ENCODE data around the gene TVP23B. TPM values are rescaled to one million over a fixed set of nuclear protein-coding genes. Genes with fewer than 3 reads are reported as not detected.
A peak's percentile ranks its signal among the peaks of the same experiment; 100 is the strongest.
"Not testable (repeated sequence)": the region's sequence is repeated elsewhere in the genome, so short reads cannot be mapped to it uniquely, and the experiment has no call there.

The TVP23B gene
- total and polyA plus RNA-seq, 2 of the 13 experiments (the other 11 are each of a cell fraction or from before 2014, with no cell fraction given), result 45.1 to 66.5 TPM

DNA sequence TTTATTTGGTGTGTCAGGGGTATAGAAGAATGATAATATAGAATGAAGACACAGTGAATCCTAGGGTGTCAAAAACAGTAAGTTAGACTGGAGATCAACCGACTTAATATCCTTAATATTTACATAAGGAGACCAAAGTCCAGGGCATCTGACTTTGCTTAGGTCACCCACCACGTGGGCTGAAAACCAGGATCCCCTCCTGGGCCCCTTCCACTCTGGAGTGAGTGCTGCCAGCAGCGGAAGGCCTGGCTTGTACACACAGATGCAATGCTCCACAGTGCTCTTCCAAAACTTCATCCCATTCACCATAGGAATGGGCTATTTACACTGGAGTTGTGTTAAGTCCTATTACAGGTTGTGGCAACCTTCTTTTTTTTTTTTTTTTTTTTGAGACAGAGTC, 34.4 kb upstream of the TVP23B start (continued):
- TF ChIP-seq, protein P1, sequence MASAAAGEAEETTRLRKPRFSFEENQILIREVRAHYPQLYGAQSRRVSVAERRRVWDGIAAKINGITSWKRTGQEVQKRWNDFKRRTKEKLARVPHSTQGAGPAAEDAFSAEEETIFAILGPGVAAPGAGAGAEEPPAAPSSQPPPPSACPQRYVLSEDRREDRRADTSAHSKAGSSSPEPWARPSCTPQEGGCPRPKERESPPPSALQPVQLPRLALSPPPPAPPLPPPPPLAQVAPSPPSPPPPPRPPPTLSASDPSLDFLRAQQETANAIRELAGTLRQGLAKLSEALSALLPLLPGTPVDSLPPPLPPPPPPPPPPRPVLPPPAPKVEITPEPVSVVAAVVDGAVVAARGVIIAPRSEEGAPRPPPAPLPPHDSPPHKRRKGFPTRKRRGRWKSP (CRISPR knock-in tag; IDR thresholded peaks at IDR 0.05), result 0 out of 2 replicates have a peak, but pooled peaks have one; percentile 28
- TF ChIP-seq RXRB (CRISPR knock-in tag; IDR thresholded peaks at IDR 0.05; ENCODE audit: borderline replicate concordance) (peak; percentile 46; the same call in 1 of the 2 replicates), FOSL2 (CRISPR knock-in tag; IDR thresholded peaks at IDR 0.05) (peak; percentile 52), GABPA (CRISPR knock-in tag; IDR thresholded peaks at IDR 0.05; ENCODE audit: low read depth) (0 out of 2 replicates have a peak, but pooled peaks have one; percentile 49), ZNF644 (CRISPR knock-in tag; IDR thresholded peaks at IDR 0.05; ENCODE audit: low read depth) (0 out of 2 replicates have a peak, but pooled peaks have one; percentile 16), ZNF687 (CRISPR knock-in tag; IDR thresholded peaks at IDR 0.05) (peak; percentile 34; the same call in 1 of the 2 replicates), HMG20A (CRISPR knock-in tag; IDR thresholded peaks at IDR 0.05; ENCODE audit: borderline replicate concordance) (peak; percentile 46; the same call in 1 of the 2 replicates), KDM6A (CRISPR knock-in tag; IDR thresholded peaks at IDR 0.05; ENCODE audit: low read depth) (peak; percentile 69), ZBTB26 (CRISPR knock-in tag; IDR thresholded peaks at IDR 0.05; ENCODE audit: borderline replicate concordance) (0 out of 2 replicates have a peak, but pooled peaks have one; percentile 27), FOXP1 (CRISPR knock-in tag; IDR thresholded peaks at IDR 0.05) (peak; percentile 28; the same call in 1 of the 2 replicates), ELF3 (CRISPR knock-in tag; IDR thresholded peaks at IDR 0.05) (0 out of 2 replicates have a peak, but pooled peaks have one; percentile 18), ZFX (CRISPR knock-in tag; IDR thresholded peaks at IDR 0.05; ENCODE audit: low read depth) (peak; percentile 76)
- TF ChIP-seq GABPA (IDR thresholded peaks at IDR 0.05; ENCODE audit: low read depth, low read length); FOXP1 (IDR thresholded peaks at IDR 0.05): not testable (repeated sequence)
- TF ChIP-seq, protein P2, sequence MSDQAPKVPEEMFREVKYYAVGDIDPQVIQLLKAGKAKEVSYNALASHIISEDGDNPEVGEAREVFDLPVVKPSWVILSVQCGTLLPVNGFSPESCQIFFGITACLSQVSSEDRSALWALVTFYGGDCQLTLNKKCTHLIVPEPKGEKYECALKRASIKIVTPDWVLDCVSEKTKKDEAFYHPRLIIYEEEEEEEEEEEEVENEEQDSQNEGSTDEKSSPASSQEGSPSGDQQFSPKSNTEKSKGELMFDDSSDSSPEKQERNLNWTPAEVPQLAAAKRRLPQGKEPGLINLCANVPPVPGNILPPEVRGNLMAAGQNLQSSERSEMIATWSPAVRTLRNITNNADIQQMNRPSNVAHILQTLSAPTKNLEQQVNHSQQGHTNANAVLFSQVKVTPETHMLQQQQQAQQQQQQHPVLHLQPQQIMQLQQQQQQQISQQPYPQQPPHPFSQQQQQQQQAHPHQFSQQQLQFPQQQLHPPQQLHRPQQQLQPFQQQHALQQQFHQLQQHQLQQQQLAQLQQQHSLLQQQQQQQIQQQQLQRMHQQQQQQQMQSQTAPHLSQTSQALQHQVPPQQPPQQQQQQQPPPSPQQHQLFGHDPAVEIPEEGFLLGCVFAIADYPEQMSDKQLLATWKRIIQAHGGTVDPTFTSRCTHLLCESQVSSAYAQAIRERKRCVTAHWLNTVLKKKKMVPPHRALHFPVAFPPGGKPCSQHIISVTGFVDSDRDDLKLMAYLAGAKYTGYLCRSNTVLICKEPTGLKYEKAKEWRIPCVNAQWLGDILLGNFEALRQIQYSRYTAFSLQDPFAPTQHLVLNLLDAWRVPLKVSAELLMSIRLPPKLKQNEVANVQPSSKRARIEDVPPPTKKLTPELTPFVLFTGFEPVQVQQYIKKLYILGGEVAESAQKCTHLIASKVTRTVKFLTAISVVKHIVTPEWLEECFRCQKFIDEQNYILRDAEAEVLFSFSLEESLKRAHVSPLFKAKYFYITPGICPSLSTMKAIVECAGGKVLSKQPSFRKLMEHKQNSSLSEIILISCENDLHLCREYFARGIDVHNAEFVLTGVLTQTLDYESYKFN (CRISPR knock-in tag; conservative IDR thresholded peaks at IDR 0.05), result peak; percentile 83
- TF ChIP-seq, protein P3, sequence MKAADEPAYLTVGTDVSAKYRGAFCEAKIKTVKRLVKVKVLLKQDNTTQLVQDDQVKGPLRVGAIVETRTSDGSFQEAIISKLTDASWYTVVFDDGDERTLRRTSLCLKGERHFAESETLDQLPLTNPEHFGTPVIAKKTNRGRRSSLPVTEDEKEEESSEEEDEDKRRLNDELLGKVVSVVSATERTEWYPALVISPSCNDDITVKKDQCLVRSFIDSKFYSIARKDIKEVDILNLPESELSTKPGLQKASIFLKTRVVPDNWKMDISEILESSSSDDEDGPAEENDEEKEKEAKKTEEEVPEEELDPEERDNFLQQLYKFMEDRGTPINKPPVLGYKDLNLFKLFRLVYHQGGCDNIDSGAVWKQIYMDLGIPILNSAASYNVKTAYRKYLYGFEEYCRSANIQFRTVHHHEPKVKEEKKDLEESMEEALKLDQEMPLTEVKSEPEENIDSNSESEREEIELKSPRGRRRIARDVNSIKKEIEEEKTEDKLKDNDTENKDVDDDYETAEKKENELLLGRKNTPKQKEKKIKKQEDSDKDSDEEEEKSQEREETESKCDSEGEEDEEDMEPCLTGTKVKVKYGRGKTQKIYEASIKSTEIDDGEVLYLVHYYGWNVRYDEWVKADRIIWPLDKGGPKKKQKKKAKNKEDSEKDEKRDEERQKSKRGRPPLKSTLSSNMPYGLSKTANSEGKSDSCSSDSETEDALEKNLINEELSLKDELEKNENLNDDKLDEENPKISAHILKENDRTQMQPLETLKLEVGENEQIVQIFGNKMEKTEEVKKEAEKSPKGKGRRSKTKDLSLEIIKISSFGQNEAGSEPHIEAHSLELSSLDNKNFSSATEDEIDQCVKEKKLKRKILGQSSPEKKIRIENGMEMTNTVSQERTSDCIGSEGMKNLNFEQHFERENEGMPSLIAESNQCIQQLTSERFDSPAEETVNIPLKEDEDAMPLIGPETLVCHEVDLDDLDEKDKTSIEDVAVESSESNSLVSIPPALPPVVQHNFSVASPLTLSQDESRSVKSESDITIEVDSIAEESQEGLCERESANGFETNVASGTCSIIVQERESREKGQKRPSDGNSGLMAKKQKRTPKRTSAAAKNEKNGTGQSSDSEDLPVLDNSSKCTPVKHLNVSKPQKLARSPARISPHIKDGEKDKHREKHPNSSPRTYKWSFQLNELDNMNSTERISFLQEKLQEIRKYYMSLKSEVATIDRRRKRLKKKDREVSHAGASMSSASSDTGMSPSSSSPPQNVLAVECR (CRISPR knock-in tag; IDR thresholded peaks at IDR 0.05; ENCODE audit: borderline replicate concordance), result peak; percentile 26; the same call in 1 of the 2 replicates
